ENCODE data around the gene TMPRSS2. TPM values are rescaled to one million over a fixed set of nuclear protein-coding genes. Genes with fewer than 3 reads are reported as not detected.
A peak's percentile ranks its signal among the peaks of the same experiment; 100 is the strongest.

The TMPRSS2 gene
- total and polyA plus RNA-seq, 5 experiments from 2014 or later: not detected

DNA sequence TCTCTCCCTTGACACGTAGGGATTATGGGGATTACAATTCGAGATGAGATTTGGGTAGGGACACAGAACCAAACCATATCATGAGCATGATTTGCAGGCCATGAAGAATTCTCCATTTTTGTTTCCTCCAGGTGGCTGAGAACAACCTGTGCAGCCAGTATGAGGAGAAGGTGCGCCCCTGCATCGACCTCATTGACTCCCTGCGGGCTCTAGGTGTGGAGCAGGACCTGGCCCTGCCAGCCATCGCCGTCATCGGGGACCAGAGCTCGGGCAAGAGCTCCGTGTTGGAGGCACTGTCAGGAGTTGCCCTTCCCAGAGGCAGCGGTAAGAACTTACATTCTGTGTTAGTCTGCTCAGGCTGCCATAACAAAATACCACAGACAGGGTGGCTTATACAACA lies 72.3 kb downstream of the TMPRSS2 start:
- POLR2A ChIA-PET: no interaction called here
- Mint-ChIP-seq H3K36me3 (peaks cover 36 to 95% (median 77%) of the 10 kb centered on the region in 3 donors), H3K27ac (peak overlapping the region in 1 of 10 donors; percentile 24), H3K4me1 (peaks cover 0 to 37% (median 12%) of the 10 kb centered on the region in 4 donors), H3K9me3 (peaks cover 0 to 15% (median 6%) of the 10 kb centered on the region in 9 donors), H3K4me3 (no peak overlapping the region), H3K27me3 (no peaks in the 10 kb centered on the region)
- DNase-seq: no peak
- no peak for ATAC-seq

DNA sequence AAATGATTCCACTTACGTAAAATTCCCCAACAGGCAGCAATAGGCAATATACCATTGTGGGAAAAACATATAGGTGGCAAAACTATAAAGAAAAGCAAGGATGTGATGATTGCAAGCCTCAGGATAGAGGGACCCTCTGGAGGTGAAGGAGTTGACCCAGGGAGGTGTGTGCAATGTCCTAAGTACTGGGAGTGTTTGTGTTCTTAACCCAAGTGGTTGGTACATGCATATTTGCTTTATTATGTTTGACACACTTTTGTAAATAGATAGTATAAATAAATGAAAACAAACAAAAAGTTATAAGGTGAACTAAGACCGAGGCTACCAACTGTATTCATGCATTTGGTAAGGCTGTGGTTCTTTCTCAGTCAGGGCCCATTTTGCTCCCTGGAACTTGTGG lies 74.4 kb downstream of the TMPRSS2 start:
- ATAC-seq: no peak
- no peak overlapping the region for H3K4me3 Mint-ChIP-seq
- POLR2A ChIA-PET: no interaction called here
- H3K4me1 Mint-ChIP-seq: peaks cover 3 to 57% (median 18%) of the 10 kb centered on the region in 4 donors
- H3K9me3 Mint-ChIP-seq: peaks cover 0 to 15% (median 6%) of the 10 kb centered on the region in 9 donors
- H3K36me3 Mint-ChIP-seq: peaks cover 40 to 93% (median 73%) of the 10 kb centered on the region in 3 donors
- H3K27ac Mint-ChIP-seq: no peak overlapping the region
- no peaks in the 10 kb centered on the region for H3K27me3 Mint-ChIP-seq
- DNase-seq: no peak

DNA sequence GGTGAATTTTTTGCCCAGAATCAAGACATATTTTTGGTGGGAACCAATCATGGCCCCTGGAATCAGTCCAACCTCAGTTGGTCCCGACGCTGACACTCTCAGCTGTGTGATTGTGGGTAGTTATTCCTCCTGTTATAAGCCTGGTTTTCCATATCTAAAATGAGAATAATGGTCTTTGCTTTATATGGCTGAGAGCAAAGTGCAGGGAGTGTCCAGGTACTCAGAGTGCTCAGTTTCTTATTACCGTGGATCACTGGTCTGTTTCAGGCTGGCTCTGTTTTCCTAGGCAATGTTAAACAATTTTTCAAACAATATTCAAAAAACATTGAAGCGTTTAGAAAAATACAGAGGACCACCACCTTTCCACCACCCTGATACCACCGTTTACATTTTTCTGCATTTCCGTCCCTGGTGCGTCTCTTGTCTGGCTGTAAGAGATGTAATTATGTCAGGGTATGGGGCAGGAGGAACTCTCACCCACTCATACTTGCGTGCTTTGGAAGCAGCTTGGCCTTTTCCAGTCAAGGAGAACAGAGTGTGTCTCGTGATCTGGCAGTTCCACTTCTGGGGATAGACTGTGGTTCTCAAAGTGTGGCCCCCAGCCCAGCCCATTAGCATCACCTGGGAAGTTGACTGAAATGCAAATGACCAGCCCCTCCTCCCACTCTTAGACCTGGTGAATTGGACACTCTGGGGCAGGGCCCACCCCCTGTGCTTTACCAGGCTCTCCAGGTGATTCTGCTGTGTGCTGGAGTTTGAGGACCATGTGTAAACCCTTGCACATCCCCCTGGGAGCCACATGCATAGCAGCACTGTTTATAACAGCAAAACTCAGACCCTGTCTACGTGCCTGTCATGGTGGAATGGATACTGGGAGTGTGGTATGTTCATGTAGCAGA lies 75.1 kb downstream of the TMPRSS2 start:
- Mint-ChIP-seq H3K9me3 (peaks cover 0 to 15% (median 6%) of the 10 kb centered on the region in 9 donors), H3K4me1 (peaks cover 5 to 63% (median 23%) of the 10 kb centered on the region in 4 donors), H3K27me3 (no peaks in the 10 kb centered on the region), H3K4me3 (peak overlapping the region in 1 of 10 donors; percentile 10), H3K36me3 (peaks cover 40 to 92% (median 71%) of the 10 kb centered on the region in 3 donors), H3K27ac (no peak overlapping the region)
- ATAC-seq (no peak), DNase-seq (no peak)
- POLR2A ChIA-PET: interaction anchor here (0.5 kb wide), 1 partner anchor 124 kb away, joined by 4 read pairs; no protein-coding TSS in a partner anchor

DNA sequence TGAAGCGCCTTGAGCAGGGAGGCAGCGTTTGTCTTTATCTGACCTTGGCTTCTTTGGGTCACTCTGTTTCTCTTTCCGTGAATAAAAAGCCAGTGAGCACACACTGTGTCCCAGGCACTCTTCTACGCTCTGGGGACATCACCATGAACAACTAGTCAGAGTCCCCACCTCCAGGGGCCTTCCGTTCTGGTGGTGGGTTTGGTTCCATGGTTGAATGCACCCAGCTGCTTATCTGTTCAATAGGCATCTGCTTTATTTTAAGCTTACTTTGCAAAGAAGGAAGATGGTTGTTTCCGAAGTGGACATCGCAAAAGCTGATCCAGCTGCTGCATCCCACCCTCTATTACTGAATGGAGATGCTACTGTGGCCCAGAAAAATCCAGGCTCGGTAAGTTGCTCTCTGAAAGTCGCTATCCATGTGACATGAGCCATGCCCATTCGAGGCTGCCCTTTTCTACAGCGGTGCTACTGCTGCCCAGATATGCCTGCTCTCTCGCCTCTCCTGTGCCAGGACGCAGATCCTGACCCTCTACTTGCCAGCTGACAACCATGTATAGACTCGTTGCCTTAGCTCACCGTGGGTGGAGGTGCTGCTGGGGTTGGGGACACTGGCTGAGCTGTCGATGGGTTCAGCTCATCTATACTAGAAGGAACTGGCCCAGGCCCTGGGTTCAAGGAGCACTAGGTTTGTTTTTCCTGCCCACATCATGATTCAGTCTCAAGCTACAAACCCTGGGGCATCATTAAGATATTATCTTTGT lies 76.0 kb downstream of the TMPRSS2 start:
- H3K27me3 Mint-ChIP-seq: no peaks in the 10 kb centered on the region
- no peak for ATAC-seq
- DNase-seq: no peak
- peaks cover 40 to 84% (median 70%) of the 10 kb centered on the region in 3 donors for H3K36me3 Mint-ChIP-seq
- POLR2A ChIA-PET: interaction anchor here (0.5 to 1.1 kb wide), 2 partner anchors 59 to 123 kb away, joined by 4 read pairs; no protein-coding TSS in a partner anchor
- peak overlapping the region in 4 of 10 donors; percentile 48 to 66 (median 54) for H3K27ac Mint-ChIP-seq
- H3K9me3 Mint-ChIP-seq: peaks cover 0 to 15% (median 6%) of the 10 kb centered on the region in 9 donors
- H3K4me1 Mint-ChIP-seq: peaks cover 5 to 68% (median 31%) of the 10 kb centered on the region in 4 donors
- H3K4me3 Mint-ChIP-seq: peak overlapping the region in 1 of 10 donors; percentile 28

DNA sequence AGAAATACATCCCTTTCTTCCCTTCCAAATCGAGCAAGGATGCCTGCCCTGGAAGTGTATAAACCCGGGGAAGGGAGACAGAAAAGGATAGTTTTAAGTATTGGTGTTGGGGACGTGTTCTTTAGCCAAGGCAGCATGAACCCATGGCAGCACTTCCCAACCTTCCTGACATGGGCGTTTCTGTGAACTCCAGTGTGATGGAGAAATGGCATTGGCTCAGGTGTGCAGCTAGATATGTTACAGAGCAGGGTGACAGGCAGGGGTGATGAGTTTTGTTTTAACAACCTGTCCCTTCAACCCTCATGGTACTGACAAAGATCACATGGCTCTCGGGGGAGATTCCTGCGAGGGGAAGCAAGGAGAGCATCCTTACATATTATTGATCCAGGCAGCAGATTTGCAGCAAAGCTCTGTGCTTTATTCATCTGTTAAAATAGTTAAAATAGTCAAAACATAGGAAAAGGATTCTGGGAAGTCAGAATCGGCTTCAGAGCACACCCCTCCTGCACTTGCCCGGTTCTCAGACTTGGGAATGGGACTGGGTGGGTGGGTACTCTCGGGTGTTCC lies 78.0 kb downstream of the TMPRSS2 start:
- no peak for ATAC-seq
- DNase-seq: no peak
- H3K27ac Mint-ChIP-seq: peak overlapping the region in 5 of 10 donors; percentile 11 to 81 (median 55)
- H3K9me3 Mint-ChIP-seq: peaks cover 0 to 11% (median 4%) of the 10 kb centered on the region in 9 donors
- peak overlapping the region in 1 of 10 donors; percentile 51 for H3K4me3 Mint-ChIP-seq
- peaks cover 10 to 78% (median 43%) of the 10 kb centered on the region in 4 donors for H3K4me1 Mint-ChIP-seq
- POLR2A ChIA-PET: no interaction called here
- H3K27me3 Mint-ChIP-seq: no peaks in the 10 kb centered on the region
- H3K36me3 Mint-ChIP-seq: peaks cover 28 to 64% (median 51%) of the 10 kb centered on the region in 3 donors

DNA sequence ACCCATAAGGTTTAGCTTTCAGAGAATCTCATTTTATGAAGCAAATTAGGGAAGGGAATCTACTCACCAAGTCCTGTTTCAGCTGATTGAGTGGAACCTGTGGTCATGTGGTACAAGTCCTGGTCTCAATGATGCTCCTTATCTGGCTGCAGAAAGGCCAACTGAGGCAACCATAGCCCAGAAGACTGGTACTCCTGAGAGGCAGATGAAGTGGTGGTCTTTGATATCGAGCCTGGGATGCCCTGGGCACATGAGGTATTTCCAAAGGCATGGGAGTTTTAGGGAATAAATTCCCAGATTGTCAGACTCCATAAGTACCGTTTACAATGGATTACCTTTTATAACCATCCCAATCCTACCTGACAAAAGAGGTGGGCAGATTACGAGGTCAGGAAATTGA lies 78.7 kb downstream of the TMPRSS2 start:
- Mint-ChIP-seq H3K4me1 (peaks cover 10 to 81% (median 44%) of the 10 kb centered on the region in 4 donors), H3K36me3 (peaks cover 21 to 57% (median 44%) of the 10 kb centered on the region in 3 donors), H3K4me3 (peak overlapping the region in 1 of 10 donors; percentile 14), H3K27ac (peak overlapping the region in 2 of 10 donors; percentile 40 to 96), H3K9me3 (peaks cover 0 to 4% (median 0%) of the 10 kb centered on the region in 9 donors), H3K27me3 (no peaks in the 10 kb centered on the region)
- DNase-seq: no peak
- no peak for ATAC-seq
- POLR2A ChIA-PET: no interaction called here

DNA sequence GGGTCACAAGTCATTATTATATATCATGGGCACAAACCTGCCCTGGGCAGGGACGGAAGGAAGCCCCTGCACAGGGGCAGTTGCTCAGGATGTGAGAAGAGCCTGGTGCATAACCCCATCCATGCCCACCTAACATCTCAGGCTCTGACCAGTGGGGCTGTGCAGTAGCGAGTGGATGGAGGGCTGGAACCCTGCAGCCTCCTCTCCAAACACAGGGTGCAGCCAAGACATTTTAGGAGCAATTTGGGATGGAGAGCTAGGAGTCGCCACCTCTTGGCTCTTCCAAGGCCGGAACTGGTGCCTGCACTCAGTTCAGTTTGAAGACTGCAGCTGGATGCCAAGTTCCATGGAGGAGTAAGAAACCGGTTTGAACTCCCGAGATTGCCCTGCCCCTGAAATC lies 79.1 kb downstream of the TMPRSS2 start:
- Mint-ChIP-seq H3K36me3 (peaks cover 19 to 53% (median 39%) of the 10 kb centered on the region in 3 donors), H3K4me1 (peaks cover 10 to 83% (median 44%) of the 10 kb centered on the region in 4 donors), H3K4me3 (peak overlapping the region in 5 of 10 donors; percentile 19 to 98 (median 96)), H3K9me3 (no peaks in the 10 kb centered on the region), H3K27ac (peak overlapping the region in 4 of 10 donors; percentile 47 to 99 (median 96)), H3K27me3 (no peaks in the 10 kb centered on the region)
- POLR2A ChIA-PET: interaction anchor here (6.7 kb wide), 1 partner anchor 60 kb away, joined by 61 read pairs; no protein-coding TSS in a partner anchor
- no peak for DNase-seq
- ATAC-seq: no peak

DNA sequence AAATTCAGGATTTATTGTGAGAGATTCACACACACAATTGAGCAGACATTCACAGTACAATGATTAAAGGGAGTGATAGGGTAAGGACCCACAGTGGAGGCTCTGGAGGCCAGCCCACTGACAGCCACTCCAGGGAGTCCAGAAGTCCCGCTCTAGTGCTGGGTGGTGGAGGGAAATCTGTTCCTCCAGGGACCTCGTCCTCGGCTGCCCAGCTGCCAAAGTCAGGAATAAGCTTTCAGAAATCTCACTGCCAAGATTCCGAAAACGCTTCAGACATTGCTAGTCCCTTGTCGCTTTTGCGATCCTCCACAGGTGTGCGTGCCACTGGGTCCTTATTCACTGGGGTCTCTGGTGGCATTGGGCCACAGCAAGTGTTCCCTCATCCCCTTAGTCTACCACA lies 79.6 kb downstream of the TMPRSS2 start:
- H3K4me1 Mint-ChIP-seq: peaks cover 11 to 85% (median 47%) of the 10 kb centered on the region in 4 donors
- H3K27me3 Mint-ChIP-seq: no peaks in the 10 kb centered on the region
- no peak for DNase-seq
- H3K4me3 Mint-ChIP-seq: peak overlapping the region; percentile 43 to 98 (median 96)
- POLR2A ChIA-PET: interaction anchor here (6.7 kb wide), 1 partner anchor 59 kb away, joined by 61 read pairs; no protein-coding TSS in a partner anchor
- peak overlapping the region in 9 of 10 donors; percentile 74 to 99 (median 96) for H3K27ac Mint-ChIP-seq
- peaks cover 16 to 48% (median 34%) of the 10 kb centered on the region in 3 donors for H3K36me3 Mint-ChIP-seq
- no peaks in the 10 kb centered on the region for H3K9me3 Mint-ChIP-seq
- no peak for ATAC-seq

DNA sequence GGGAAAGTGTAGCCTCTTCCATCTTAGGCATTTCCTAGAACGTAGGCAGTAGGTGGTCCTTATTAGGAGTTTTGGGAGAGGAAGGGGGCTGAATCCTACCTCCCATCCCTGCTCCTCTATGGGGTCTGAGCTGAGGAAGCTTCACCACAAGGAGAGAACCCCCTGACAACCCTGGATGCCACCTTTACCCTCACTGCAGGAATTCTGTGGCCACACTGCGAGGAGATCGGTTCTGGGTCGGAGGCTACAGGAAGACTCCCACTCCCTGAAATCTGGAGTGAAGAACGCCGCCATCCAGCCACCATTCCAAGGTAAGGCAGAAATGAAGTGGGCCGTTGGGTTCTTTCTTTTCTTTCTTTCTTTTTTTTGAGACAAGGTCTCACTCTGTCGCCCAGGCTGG lies 80.4 kb downstream of the TMPRSS2 start:
- H3K36me3 Mint-ChIP-seq: peaks cover 9 to 40% (median 26%) of the 10 kb centered on the region in 3 donors
- peak overlapping the region; percentile 60 to 99 (median 96) for H3K27ac Mint-ChIP-seq
- H3K4me3 Mint-ChIP-seq: peak overlapping the region; percentile 93 to 98 (median 96)
- POLR2A ChIA-PET: interaction anchor here (1.2 to 6.7 kb wide), 2 partner anchors 59 to 64 kb away, joined by 4 to 61 read pairs; no protein-coding TSS in a partner anchor
- H3K9me3 Mint-ChIP-seq: no peaks in the 10 kb centered on the region
- H3K4me1 Mint-ChIP-seq: peaks cover 12 to 86% (median 41%) of the 10 kb centered on the region in 4 donors
- ATAC-seq: no peak
- DNase-seq: no peak
- no peaks in the 10 kb centered on the region for H3K27me3 Mint-ChIP-seq

DNA sequence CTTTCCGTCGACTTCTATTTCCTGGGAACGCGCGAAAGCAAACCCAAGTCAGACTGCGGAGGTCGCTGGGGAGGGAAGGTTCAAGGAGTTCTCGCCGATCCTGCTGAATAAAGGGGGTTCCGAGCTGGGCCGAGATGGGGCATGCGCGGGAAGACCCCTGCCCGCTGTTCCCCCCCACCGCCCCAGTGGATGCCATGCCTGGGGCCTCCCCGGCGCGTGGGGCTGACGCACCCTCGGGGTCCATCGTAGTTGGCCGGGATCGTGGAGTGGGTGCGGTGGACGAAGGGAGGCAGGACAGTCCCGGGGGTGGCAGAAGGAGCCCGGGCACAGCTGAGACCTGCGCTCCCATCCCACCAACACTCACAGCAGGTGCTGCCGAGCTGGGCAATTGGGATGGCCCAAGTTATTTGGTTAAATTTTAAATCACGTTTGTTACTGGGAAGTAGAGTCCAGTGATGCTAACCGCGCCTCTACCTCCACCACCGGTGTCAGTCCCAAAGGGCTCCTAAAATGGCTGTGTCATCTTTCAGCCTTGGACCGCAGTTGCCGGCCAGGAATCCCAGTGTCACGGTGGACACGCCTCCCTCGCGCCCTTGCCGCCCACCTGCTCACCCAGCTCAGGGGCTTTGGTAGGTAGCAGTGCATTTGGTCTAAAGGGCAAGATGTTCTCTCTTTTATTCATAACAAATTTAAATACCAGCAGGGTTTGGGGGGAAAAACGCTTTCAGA lies 81.1 kb downstream of the TMPRSS2 start:
- peak overlapping the region; percentile 91 to 99 (median 96) for H3K27ac Mint-ChIP-seq
- peak overlapping the region; percentile 93 to 98 (median 96) for H3K4me3 Mint-ChIP-seq
- DNase-seq (peak in 6 of 10 donors; percentile 6 to 26 (median 11)), ATAC-seq (peak in 1 of 2 donors; percentile 13)
- H3K4me1 Mint-ChIP-seq: peaks cover 14 to 85% (median 40%) of the 10 kb centered on the region in 4 donors
- H3K27me3 Mint-ChIP-seq: no peaks in the 10 kb centered on the region
- no peaks in the 10 kb centered on the region for H3K9me3 Mint-ChIP-seq
- peaks cover 4 to 33% (median 20%) of the 10 kb centered on the region in 3 donors for H3K36me3 Mint-ChIP-seq
- POLR2A ChIA-PET: interaction anchor here (0.7 to 6.7 kb wide), 4 partner anchors 58 to 144 kb away, joined by 3 to 61 read pairs (median 4); no protein-coding TSS in a partner anchor
